HepG2 (cell line): ENCODE measurements around the gene PRSS21.

Experiments
- BORCS8-MEF2B ChIP-seq: sonication (generic); formaldehyde crosslinking; IDR thresholded peaks from 2 replicates; pipeline ENCODE4 v1.8.0; 2022; ENCODE audit warnings: mild to moderate bottlenecking, missing genetic modification reagents
- EZH2 ChIP-seq: conservative IDR thresholded peaks from 2 replicates; pipeline ENCODE4 v1.6.1; 2012; ENCODE audit warnings: mild to moderate bottlenecking, low read depth, low read length, moderate library complexity
- GATAD2A ChIP-seq: IDR thresholded peaks from 2 replicates; pipeline ENCODE4 v1.6.1; 2016
- TAF1 ChIP-seq: sonication (generic); formaldehyde crosslinking; IDR thresholded peaks from 2 replicates; pipeline ENCODE4 v1.4.0; 2020; ENCODE audit warnings: missing genetic modification reagents
- TF ChIP-seq, protein P1 (sequence below), 2 experiments: IDR thresholded peaks; 2 replicates each; pipeline ENCODE4 v1.6.1; 2011 to 2012; ENCODE audit warnings: low read length in 2 of 2, borderline replicate concordance in 1 of 2, low read depth in 1 of 2, mild to moderate bottlenecking in 1 of 2, moderate library complexity in 1 of 2

DNA sequence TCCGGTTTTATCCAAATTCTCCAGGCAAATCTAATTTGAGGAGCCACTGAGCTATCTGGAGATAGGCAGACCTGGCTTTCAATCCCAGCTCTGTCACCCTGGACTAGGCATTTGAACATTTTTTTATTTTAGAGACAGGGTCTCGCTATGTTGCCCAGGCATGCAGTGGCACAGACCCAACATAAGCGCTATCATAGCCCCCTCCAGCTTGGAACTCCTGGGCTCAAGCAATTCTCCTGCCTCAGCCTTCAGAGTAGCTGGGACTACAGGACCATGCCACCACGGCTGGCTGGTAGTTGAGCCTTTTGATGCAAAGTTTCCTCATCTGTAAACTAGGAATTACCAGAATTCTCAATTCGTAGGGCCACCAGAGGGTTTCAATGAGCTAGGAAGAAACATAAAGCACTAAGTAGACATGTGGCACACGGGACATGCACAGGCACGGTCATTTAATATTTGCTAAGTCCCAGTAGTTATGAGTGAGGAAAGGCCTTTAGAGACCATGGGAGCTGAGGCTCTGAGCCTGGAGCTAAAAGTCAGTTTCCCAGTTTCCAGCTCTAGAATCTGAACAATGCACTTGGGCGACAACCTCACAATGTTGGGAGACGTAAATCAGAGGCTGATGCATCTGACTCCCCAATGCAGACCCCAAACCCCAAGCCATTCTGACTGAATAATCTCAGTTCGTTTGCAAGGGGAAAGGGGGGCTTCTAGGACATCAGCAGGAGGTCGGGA, 41.1 kb upstream of the PRSS21 start:
- TF ChIP-seq GATAD2A (CRISPR knock-in tag), result no peak
- TF ChIP-seq EZH2, result no peak
- no peak for TF ChIP-seq TAF1
- TF ChIP-seq, protein P1, sequence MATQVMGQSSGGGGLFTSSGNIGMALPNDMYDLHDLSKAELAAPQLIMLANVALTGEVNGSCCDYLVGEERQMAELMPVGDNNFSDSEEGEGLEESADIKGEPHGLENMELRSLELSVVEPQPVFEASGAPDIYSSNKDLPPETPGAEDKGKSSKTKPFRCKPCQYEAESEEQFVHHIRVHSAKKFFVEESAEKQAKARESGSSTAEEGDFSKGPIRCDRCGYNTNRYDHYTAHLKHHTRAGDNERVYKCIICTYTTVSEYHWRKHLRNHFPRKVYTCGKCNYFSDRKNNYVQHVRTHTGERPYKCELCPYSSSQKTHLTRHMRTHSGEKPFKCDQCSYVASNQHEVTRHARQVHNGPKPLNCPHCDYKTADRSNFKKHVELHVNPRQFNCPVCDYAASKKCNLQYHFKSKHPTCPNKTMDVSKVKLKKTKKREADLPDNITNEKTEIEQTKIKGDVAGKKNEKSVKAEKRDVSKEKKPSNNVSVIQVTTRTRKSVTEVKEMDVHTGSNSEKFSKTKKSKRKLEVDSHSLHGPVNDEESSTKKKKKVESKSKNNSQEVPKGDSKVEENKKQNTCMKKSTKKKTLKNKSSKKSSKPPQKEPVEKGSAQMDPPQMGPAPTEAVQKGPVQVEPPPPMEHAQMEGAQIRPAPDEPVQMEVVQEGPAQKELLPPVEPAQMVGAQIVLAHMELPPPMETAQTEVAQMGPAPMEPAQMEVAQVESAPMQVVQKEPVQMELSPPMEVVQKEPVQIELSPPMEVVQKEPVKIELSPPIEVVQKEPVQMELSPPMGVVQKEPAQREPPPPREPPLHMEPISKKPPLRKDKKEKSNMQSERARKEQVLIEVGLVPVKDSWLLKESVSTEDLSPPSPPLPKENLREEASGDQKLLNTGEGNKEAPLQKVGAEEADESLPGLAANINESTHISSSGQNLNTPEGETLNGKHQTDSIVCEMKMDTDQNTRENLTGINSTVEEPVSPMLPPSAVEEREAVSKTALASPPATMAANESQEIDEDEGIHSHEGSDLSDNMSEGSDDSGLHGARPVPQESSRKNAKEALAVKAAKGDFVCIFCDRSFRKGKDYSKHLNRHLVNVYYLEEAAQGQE (IDR thresholded peaks at IDR 0.05; ENCODE audit: borderline replicate concordance in 1 of 2, low read depth in 1 of 2, low read length in 2 of 2), result no peak
- TF ChIP-seq BORCS8-MEF2B, result no peak
